Adrenal gland (tissue), 5 donors: ENCODE measurements around the gene FYN.

Experiments used
- POLR2A ChIP-seq, 2 donors: fragments of 450-650 bp; IDR thresholded peaks; one replicate each; pipeline ENCODE4 v1.6.1; 2017; ENCODE audit warnings: antibody characterized with exemption in 2 of 2, mild to moderate bottlenecking in 2 of 2, moderate library complexity in 1 of 2
- TF ChIP-seq, protein P1 (sequence below), 6 experiments: fragments of 450-650 bp in 4 of 6; fragments of 200-600 bp in 2 of 6; sonication (generic) in 1 of 6; IDR thresholded peaks; 1 replicate in 5 of 6; 2 replicates in 1 of 6; pipeline versions ENCODE4 v1.5.1 to v1.8.0; 2016 to 2021; ENCODE audit warnings: antibody characterized with exemption in 6 of 6, mild to moderate bottlenecking in 2 of 6, moderate library complexity in 1 of 6
- donor health status: DM: no; HTN: no; CAD: no.

- TF ChIP-seq, protein P1, sequence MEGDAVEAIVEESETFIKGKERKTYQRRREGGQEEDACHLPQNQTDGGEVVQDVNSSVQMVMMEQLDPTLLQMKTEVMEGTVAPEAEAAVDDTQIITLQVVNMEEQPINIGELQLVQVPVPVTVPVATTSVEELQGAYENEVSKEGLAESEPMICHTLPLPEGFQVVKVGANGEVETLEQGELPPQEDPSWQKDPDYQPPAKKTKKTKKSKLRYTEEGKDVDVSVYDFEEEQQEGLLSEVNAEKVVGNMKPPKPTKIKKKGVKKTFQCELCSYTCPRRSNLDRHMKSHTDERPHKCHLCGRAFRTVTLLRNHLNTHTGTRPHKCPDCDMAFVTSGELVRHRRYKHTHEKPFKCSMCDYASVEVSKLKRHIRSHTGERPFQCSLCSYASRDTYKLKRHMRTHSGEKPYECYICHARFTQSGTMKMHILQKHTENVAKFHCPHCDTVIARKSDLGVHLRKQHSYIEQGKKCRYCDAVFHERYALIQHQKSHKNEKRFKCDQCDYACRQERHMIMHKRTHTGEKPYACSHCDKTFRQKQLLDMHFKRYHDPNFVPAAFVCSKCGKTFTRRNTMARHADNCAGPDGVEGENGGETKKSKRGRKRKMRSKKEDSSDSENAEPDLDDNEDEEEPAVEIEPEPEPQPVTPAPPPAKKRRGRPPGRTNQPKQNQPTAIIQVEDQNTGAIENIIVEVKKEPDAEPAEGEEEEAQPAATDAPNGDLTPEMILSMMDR (IDR thresholded peaks at IDR 0.05): no peak
- TF ChIP-seq POLR2A (IDR thresholded peaks at IDR 0.05): no peak
Observed at GRCh38 chr6:111702268-111702667, 171.0 kb downstream of the FYN start.
